Osteocyte (in vitro differentiated cells): ENCODE results near the gene TOR1AIP2. TPM values are rescaled to one million over a fixed set of nuclear protein-coding genes. Genes with fewer than 3 reads are reported as not detected.

Source experiments
- DNase-seq: peaks from one replicate; pipeline ENCODE4 v3.0.0; 2021; ENCODE audit warnings: mixed read lengths; ENCODE audit not compliant: unreplicated experiment; ENCODE audit errors: extremely low spot score
- H3K27ac Mint-ChIP-seq: one replicate; pipeline ENCODE4 v1.8.0; 2021; ENCODE audit warnings: mild to moderate bottlenecking, mixed read lengths; ENCODE audit not compliant: unreplicated experiment
- H3K27me3 Mint-ChIP-seq: one replicate; pipeline ENCODE4 v1.8.0; 2021; ENCODE audit warnings: mixed read lengths; ENCODE audit not compliant: unreplicated experiment
- H3K36me3 Mint-ChIP-seq: one replicate; pipeline ENCODE4 v1.8.0; 2021; ENCODE audit warnings: mixed read lengths; ENCODE audit not compliant: unreplicated experiment
- H3K4me1 Mint-ChIP-seq: one replicate; pipeline ENCODE4 v1.8.0; 2021; ENCODE audit warnings: mixed read lengths; ENCODE audit not compliant: unreplicated experiment
- H3K4me3 Mint-ChIP-seq: one replicate; pipeline ENCODE4 v1.8.0; 2021; ENCODE audit warnings: mild to moderate bottlenecking, moderate library complexity, mixed read lengths; ENCODE audit not compliant: unreplicated experiment
- H3K9me3 Mint-ChIP-seq: one replicate; pipeline ENCODE4 v1.8.0; 2021; ENCODE audit warnings: mixed read lengths; ENCODE audit not compliant: unreplicated experiment
- CTCF ChIP-seq: fragments of 200-600 bp; sonication (generic); IDR thresholded peaks from 2 replicates; pipeline ENCODE4 v1.5.0; 2021; ENCODE audit warnings: antibody characterized with exemption, mild to moderate bottlenecking, moderate library complexity
- total RNA-seq: library from RNA; stranded (reverse); gene quantifications from 2 replicates; pipeline ENCODE4 v1.2.1, GENCODE V29; 2021

TOR1AIP2 gene
- total RNA-seq, 1 donor from 2014 or later, result 85.5 TPM

GRCh38 chr1:179821524-179821923 lies 56.1 kb downstream of the TOR1AIP2 start:
- peaks cover 8% of the 10 kb centered on the region for H3K4me1 Mint-ChIP-seq
- no peak for TF ChIP-seq CTCF
- H3K36me3 Mint-ChIP-seq, result no peaks in the 10 kb centered on the region
- H3K4me3 Mint-ChIP-seq, result no peak overlapping the region
- DNase-seq, result no peak
- peaks cover 3% of the 10 kb centered on the region for H3K27me3 Mint-ChIP-seq
- H3K9me3 Mint-ChIP-seq, result no peaks in the 10 kb centered on the region
- H3K27ac Mint-ChIP-seq, result no peak overlapping the region

- no peaks in the 10 kb centered on the region for H3K36me3 Mint-ChIP-seq
- H3K27me3 Mint-ChIP-seq, result peaks cover 3% of the 10 kb centered on the region
- peaks cover 12% of the 10 kb centered on the region for H3K4me1 Mint-ChIP-seq
- no peak for DNase-seq
- TF ChIP-seq CTCF, result no peak
- H3K4me3 Mint-ChIP-seq, result no peak overlapping the region
- H3K27ac Mint-ChIP-seq, result no peak overlapping the region
- H3K9me3 Mint-ChIP-seq, result no peaks in the 10 kb centered on the region
Measured at GRCh38 chr1:179820226-179820970, 57.2 kb downstream of the TOR1AIP2 start.

GRCh38 chr1:179818743-179819173 lies 58.8 kb downstream of the TOR1AIP2 start:
- DNase-seq, result no peak
- Mint-ChIP-seq H3K27ac (no peak overlapping the region), H3K27me3 (peaks cover 3% of the 10 kb centered on the region), H3K4me1 (peaks cover 22% of the 10 kb centered on the region), H3K4me3 (no peak overlapping the region), H3K36me3 (no peaks in the 10 kb centered on the region), H3K9me3 (no peaks in the 10 kb centered on the region)
- no peak for TF ChIP-seq CTCF

- peaks cover 3% of the 10 kb centered on the region for H3K27me3 Mint-ChIP-seq
- no peaks in the 10 kb centered on the region for H3K9me3 Mint-ChIP-seq
- no peak for TF ChIP-seq CTCF
- DNase-seq, result no peak
- H3K36me3 Mint-ChIP-seq, result no peaks in the 10 kb centered on the region
- no peak overlapping the region for H3K27ac Mint-ChIP-seq
- H3K4me1 Mint-ChIP-seq, result peaks cover 22% of the 10 kb centered on the region
- H3K4me3 Mint-ChIP-seq, result no peak overlapping the region
Measured at GRCh38 chr1:179818260-179818659, 59.3 kb downstream of the TOR1AIP2 start.

- no peak for DNase-seq
- peaks cover 22% of the 10 kb centered on the region for H3K4me1 Mint-ChIP-seq
Measured at GRCh38 chr1:179817789-179818188, 59.8 kb downstream of the TOR1AIP2 start.

More at GRCh38 chr1:179817789-179818188, 59.8 kb downstream of the TOR1AIP2 start:
- Mint-ChIP-seq H3K4me3 (no peak overlapping the region), H3K27me3 (peaks cover 3% of the 10 kb centered on the region), H3K27ac (no peak overlapping the region), H3K9me3 (no peaks in the 10 kb centered on the region), H3K36me3 (no peaks in the 10 kb centered on the region)
- TF ChIP-seq CTCF, result no peak
